ENCODE data around the gene H2BW2.
"Not testable (repeated sequence)": the region's sequence is repeated elsewhere in the genome, so short reads cannot be mapped to it uniquely, and the experiment has no call there.

The H2BW2 gene

DNA sequence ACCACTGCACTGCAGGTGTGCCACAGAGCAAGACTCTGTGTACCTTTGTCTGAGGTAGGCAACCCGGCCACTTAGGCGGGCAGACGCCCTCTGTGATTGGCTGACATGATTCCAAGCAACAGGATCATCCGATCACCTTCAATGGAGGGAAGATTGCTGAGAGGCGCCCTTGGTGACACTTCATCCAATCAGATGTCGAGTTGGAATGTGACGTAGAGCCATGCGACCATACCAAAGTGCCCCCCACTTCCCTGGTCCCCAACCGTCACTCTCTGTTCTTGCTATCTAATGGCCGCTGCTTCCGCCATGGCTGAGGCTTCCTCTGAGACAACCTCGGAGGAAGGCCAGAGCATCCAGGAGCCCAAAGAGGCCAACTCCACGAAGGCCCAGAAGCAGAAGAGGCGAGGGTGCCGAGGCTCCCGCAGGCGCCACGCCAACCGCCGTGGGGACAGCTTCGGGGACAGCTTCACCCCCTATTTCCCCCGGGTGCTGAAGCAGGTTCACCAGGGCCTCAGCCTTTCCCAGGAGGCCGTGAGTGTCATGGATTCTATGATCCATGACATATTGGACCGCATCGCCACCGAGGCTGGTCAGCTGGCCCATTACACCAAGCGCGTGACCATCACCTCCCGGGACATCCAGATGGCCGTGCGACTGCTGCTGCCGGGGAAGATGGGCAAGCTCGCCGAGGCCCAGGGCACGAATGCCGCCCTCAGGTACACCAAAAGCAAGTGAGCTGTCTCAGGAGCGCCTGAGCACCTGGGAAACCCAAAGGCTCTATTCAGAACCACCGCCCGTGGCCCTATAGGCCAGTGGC is at the start of gene H2BW2:
TSS of gene H2BW2 (plus strand) at position 268 of the 817 bp plus-strand sequence. CDS start at position 307, 39 bp downstream.
- no peak for DNase-seq (ENCODE audit: extremely low read depth, low read depth)
- TF ChIP-seq, protein P1, sequence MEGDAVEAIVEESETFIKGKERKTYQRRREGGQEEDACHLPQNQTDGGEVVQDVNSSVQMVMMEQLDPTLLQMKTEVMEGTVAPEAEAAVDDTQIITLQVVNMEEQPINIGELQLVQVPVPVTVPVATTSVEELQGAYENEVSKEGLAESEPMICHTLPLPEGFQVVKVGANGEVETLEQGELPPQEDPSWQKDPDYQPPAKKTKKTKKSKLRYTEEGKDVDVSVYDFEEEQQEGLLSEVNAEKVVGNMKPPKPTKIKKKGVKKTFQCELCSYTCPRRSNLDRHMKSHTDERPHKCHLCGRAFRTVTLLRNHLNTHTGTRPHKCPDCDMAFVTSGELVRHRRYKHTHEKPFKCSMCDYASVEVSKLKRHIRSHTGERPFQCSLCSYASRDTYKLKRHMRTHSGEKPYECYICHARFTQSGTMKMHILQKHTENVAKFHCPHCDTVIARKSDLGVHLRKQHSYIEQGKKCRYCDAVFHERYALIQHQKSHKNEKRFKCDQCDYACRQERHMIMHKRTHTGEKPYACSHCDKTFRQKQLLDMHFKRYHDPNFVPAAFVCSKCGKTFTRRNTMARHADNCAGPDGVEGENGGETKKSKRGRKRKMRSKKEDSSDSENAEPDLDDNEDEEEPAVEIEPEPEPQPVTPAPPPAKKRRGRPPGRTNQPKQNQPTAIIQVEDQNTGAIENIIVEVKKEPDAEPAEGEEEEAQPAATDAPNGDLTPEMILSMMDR (IDR thresholded peaks at IDR 0.05; ENCODE audit: low read depth, low read length) = no peak

DNA sequence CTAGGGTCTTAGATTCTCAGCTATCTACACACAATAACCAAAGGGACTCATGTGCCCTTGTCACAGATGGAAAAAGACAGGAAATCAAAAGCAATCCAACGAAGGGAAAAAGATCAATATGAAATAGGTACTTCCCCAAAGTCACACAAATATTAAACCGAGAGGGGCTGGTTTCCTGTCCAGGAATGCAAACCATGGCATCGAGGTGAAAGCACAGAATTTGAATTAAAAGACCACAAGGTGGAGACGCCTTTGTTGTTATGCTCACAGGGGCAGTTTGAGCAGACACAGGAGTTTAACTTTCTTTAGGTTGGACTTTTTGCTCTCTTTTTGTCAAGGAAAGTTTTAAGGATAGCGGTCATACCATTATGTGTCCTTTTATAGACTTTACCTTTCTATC is 40.5 kb upstream of the H2BW2 start:
- TF ChIP-seq, protein P1 (IDR thresholded peaks at IDR 0.05; ENCODE audit: low read depth, low read length) = no peak
- DNase-seq (ENCODE audit: extremely low read depth, low read depth) = no peak

DNA sequence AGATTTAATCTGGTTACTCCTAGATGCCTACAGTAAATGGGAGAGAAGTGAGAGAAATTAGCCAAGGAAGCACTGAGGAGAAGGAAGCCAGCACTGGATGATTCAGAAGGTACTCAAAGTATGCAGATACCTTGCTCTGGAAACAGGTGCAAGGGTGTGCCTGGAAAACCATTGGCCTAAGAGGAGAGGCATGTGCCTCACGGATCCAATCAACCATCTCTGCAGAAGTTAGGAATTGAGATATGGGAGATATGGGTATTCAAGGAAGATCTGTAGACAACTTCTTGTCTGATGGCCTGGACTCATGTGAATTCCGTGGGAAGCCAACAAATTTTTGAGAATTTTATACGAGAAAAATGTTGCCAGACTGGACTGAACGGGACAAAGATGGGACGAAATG is 30.9 kb upstream of the H2BW2 start:
- DNase-seq (ENCODE audit: extremely low read depth, low read depth) = no peak
- TF ChIP-seq, protein P1 (IDR thresholded peaks at IDR 0.05; ENCODE audit: low read depth, low read length) = no peak

- TF ChIP-seq, protein P1 (IDR thresholded peaks at IDR 0.05; ENCODE audit: low read depth, low read length) = no peak
- DNase-seq (ENCODE audit: extremely low read depth, low read depth) = no peak
These were observed 26.6 kb upstream of the H2BW2 start for GRCh38 chrX:104013158-104013557.

- TF ChIP-seq, protein P1 (IDR thresholded peaks at IDR 0.05; ENCODE audit: low read depth, low read length) = no peak
- DNase-seq (ENCODE audit: extremely low read depth, low read depth) = no peak
These were observed 26.1 kb upstream of the H2BW2 start, which contains the start of gene H2BW1 for GRCh38 chrX:104013606-104014005. Gene H2BW1, minus strand, starts transcription at chrX:104013708. Its CDS starts 132 bp downstream, at chrX:104013576.

GRCh38 chrX:104015576-104015975 is 24.2 kb upstream of the H2BW2 start:
- not testable (repeated sequence) for DNase-seq (ENCODE audit: extremely low read depth, low read depth)

- TF ChIP-seq, protein P1 (IDR thresholded peaks at IDR 0.05; ENCODE audit: low read depth, low read length) = no peak
- DNase-seq (ENCODE audit: extremely low read depth, low read depth) = no peak
These were observed 21.6 kb upstream of the H2BW2 start for GRCh38 chrX:104018126-104018525.

DNA sequence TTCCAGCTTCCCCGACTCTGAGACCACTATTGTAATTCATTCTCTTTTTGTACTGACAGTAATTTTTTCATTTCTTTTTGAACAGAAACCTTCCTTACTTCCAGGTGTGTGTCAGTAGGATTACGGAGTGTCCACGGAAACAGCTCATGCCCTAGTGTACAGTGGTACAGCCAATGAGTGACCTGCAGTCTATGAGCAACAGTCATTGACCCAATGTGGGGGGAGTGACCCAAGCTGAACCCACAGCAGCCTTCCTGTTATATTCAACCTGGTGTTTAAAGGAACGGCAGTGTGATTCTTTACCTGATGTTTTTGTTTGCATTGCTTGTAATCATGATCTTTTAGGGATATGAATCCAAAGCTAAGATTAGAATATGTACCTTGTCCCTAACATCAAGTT is 1.2 kb downstream of the H2BW2 start:
- TF ChIP-seq, protein P1 (IDR thresholded peaks at IDR 0.05; ENCODE audit: low read depth, low read length) = no peak
- DNase-seq (ENCODE audit: extremely low read depth, low read depth) = no peak
